ENCODE data around the gene SMOC2.
"Not testable (repeated sequence)": the region's sequence is repeated elsewhere in the genome, so short reads cannot be mapped to it uniquely, and the experiment has no call there.

Gene SMOC2

DNA sequence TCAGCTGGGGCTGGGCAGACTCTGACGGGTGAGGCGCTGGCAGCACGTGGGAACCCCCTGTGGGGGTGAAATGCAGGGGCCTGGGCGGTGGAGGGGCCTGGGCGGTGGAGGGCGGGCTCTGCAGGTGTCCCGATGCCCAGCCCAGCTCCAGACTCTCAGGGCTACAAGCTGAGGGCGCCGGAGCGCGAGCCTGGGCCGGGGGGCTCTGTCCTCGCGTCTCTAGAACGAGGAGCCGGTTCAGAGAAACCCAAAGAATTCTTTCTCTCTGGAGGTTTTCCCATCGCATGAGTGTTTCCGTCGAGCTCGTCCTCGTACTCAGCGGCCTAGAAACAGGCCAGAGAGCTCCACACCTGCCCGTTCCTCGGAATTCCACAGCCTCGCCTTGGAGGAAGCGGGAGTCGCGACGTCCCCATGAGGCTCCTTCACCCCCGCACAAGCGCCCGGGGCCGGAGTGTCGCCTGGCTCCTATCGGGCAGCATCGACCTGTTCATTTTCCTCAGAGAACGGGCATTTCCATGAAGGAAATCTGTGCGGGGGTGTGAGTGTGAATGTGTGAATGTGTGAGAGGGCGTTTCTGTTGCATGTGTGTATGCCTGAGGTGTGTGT lies 76.9 kb downstream of the SMOC2 start:
- no peak for DNase-seq (ENCODE audit: low read depth in 2 of 2)

DNA sequence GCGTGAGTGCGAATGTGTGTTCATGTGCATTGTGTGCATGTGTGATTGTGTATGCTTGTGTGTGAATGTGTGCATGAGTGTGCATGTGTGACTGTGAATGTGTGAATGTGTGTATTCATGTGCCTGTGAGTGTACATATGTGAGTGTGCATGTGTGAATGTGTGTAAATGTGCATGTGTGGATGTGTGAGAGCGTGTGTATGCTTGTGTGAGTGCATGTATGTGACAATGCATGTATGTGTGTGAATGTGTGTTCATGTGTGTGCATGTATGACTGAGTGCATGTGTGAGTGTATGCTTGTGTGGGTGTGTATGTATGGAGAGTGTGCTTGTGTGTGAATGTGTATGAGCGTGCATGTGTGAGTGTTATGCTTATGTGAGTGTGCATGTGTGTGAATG lies 77.4 kb downstream of the SMOC2 start:
- DNase-seq (ENCODE audit: low read depth in 2 of 2): no peak

DNA sequence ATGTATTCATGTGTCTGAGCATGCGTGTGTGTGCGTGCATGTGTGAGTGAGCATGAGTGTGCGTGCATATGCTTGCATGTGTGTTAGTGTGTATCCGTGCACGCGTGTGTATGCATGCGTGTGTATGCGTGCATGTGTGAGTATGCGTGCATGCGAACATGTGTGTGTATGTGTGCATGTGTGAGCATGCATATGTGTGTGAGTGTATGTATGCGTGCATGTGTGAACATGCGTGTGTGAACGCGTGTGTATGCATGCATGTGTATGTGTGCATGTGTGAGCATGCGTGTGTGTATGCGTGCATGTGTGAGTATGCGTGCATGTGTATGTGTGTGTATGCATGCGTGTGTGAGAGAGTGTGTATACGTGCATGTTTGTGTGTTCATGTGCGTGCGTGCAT lies 77.9 kb downstream of the SMOC2 start:
- no peak for DNase-seq (ENCODE audit: low read depth in 2 of 2)

DNA sequence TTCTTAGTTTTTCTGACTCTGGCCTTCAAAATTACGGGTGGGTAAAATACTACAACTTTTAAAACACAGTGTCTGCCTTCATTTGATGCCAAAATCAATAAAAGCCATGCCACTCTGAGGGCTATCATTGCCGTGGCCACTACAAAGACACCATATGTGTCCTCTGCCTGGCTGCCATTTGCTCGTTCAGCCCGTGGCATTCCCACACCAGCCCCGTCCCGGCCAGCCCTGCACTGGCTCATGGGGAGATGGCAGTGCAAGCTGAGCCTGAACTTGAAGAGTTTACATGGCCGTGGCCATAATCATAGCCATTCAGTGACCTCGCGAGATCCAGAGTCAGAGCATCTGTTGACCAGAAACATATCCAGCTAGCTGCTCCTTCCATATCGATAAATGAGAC lies 79.2 kb downstream of the SMOC2 start:
- DNase-seq (ENCODE audit: low read depth in 2 of 2): no peak

DNA sequence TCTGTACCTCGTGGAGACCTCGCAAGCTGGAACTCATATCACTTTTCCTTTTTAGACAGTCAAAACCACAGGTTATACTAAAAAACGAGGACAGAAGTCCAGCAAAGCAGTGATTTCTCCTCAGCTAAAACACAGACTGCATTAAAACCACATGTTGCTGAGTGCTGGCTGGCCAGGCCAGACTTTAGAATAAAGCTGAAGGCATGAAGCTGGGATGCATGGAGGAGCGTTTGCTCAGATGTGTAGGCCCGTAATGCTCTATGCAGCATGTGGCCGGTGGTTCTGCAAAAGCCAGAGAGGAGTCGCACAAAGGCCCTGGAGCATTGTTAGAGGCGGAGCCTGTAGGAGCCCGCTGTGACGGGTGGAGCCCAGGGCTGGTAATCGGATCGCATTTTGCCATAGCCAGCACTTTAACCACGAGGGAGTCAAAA lies 83.6 kb downstream of the SMOC2 start:
- no peak for DNase-seq (ENCODE audit: low read depth in 2 of 2)

DNA sequence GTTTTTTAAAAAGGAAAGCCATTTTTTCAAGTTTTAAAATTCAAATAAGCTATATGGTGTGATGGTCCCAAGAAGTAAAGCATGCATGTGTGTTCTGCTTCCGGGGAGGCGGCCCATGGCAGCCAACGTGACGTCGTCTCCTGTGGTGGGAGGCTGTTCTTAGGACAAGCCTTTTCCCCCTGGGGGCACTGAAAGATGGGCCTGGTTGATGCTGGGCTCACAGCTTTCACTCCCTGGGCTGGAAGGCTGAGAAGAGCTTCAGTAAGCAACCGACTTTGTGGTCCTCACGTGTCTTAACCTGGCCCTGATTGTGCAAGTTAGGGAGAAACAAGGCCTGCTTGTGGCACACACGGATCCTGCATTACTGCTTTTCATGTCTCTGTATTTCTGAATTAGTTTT lies 84.1 kb downstream of the SMOC2 start:
- DNase-seq (ENCODE audit: low read depth in 2 of 2): no peak

DNA sequence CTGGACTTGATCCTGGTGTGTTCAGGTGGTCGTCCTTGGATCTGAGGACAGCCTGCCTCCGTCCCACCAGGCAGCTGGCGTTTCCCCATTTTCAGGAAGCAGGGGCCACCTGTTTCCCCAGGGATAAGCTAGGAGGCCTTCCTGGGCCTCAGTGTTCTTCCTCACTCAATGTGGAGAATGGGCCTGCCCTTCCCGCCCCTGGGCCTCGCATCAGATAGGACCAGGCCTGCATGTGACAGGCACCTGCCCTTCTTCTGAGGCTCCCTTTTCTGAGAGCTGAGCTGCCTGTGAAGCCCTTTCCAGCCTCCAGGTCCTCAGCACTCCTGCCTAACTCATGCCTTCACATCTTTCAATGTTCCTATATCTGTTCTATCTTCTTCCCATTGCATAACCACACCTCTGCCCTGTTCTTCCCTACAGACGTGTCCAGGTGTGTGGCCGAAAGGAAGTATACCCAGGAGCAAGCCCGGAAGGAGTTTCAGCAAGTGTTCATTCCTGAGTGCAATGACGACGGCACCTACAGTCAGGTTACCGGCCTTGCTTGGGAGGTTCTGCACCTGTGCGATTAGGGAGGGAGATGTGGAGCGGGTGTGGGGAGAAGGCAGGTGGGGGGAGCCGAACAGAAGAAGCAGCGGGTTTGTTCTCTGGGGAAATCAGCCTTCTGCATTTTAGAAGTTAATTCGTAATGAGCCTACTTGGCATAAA lies 85.1 kb downstream of the SMOC2 start:
- DNase-seq (ENCODE audit: low read depth in 2 of 2): no peak

DNA sequence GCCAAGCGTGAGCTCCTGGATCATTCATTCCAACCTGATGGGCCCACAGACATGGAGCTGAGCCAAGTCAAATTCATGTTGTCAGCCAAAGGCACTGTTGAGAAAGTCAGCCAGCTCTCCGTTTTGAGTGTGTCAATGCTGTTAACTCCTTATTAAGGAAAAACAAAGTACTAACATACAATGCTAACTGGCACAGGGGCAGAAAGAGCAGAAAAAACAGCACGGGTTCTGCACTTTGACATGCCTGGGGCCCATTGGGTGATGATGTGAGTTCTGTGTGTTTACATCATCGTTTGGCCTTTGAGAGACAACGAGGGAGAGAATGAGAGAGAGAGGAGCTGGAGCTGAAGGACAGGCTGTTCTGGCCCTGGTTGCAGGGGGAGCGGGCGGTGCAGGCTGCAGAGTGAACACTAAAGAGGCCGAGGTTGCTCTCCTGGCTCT lies 85.9 kb downstream of the SMOC2 start:
- no peak for DNase-seq (ENCODE audit: low read depth in 2 of 2)

DNA sequence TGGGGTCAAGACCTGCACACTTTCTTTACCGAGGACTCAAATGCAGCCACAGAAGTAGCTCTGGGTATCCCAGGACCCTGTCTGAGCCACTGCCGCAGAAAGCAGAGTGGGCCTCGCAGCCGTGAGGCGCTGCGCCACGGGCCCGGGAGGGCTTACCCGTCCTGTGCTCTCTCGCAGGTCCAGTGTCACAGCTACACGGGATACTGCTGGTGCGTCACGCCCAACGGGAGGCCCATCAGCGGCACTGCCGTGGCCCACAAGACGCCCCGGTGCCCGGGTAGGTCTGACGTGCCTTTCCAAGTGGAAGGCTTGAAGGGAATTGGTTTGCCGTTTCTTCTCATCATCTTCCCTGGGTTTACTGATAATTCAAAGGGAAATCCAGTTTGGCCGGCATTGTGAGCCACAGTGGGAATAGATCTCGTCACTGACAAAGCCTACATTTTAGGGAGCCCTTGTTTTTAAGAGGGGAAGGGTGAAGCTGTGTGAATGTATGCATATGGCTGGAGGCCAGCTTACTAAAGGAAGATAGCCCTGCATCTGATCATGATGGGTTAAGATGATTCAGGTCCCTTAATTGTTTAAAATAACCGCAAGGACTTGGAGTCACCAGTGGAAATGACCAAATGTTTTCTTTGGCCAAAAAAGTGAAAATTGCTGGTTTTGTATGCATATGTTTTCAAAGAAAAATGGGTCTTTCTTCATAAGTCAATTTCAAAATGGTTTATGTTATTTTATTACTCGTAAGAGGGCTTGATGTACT lies 86.6 kb downstream of the SMOC2 start:
- DNase-seq (ENCODE audit: low read depth in 2 of 2): no peak

DNA sequence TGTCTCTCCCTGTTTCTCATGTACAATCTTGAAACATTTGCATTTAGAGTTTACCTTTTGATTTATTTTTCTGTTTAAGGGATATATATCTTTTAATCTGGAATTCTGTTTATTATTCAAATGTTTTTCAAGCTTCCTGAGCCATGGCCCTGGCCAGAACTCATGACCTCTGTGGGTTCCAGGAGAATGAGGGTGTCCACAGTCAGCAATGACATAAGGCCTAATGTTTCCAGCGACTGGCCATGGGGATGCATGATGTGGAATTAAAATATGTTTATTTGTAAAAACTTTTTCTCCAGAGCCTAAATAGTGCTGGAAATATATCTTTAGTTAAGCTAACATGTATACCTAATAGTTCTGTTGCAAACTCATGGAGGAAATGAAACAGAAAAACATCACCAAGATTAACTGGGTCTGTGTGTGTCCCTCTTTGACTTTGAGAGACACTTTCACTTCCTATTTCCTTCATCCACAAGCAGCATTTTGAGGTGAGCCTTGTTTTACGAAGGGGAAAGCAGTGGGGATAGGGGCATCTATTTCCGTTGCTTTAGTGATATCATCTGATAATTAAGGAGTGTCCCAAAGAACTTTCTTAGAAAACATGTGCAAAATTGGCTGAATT lies 87.6 kb downstream of the SMOC2 start:
- DNase-seq (ENCODE audit: low read depth in 2 of 2): no peak

DNA sequence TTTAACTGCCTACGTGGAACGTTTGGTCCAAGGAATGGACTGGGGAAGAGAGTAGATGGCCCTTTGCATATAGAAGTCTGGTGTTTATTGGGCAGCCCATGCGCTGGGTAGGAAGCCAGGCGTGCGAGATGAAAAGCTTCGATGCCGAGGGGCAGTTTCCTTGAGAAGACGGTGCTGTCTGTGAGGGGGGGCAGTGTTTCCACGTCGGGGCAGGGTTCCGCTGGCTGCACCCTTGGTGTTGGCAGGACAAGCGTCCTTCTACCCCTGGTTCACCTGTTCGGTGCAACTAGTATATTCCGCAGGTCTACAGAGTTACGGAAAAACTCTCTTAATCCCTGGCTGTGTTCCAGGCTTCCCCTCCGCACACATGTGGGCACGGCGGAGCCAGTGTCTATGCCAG lies 88.2 kb downstream of the SMOC2 start:
- DNase-seq (ENCODE audit: low read depth in 2 of 2): no peak

DNA sequence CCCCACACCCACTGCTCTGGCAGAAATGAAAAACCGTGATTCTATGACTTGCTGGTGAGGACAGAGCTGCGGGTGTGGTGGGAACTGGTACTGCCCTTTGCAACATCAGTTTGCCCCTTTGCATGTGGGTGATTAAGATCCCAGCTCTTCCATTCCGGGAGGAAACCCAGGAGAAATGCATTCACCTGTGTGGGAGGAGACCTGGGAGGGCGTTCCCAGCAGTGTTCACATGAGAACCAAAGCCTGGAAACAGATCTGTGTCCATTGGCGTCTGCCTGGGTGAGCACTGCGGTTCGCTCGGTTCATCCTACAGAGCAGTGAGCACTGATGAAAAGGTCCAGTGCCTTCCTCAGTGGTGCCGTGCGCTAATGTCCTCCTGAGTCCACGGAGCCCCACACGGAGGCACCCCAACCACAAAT lies 89.7 kb downstream of the SMOC2 start:
- DNase-seq (ENCODE audit: low read depth in 2 of 2): no peak

DNA sequence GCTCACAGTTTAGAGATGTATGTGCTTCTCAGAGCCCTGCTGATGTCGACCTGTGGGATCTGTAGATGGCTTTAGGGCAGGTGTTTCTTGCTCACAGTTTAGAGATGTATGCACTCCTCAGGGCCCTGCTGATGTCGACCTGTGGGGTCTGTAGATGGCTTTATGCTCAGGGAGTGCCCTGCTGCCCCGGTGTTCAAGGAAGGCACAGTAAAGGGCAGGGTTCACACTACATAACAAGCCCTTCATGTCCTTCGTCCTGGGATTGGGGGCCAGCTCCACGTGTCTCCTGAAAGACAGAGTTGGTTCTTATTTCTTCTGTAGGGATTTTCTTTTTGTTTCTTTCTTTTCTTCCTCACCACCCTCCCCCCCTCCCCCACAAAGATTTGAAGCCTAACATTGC lies 91.1 kb downstream of the SMOC2 start:
- no peak for DNase-seq (ENCODE audit: low read depth in 2 of 2)

DNA sequence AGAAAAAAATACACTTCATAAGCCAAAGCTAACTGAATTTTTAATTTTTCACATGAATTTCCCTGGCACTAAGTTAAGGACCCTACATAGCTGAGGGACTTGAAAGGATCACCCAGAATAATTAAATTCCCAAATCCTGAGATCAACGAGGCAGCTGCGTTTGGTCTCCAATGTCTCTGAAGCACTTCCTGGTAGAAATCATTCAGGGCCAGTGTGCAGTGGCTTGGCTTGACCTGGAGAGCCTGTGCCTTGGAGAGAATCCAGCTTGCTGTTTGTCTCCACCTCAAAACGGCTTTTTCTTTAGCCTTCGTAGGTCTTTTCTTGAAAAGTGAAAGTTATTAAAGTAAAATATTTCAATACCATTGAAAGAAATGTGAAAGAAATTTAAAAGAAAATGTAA lies 92.4 kb downstream of the SMOC2 start:
- no peak for DNase-seq (ENCODE audit: low read depth in 2 of 2)

DNA sequence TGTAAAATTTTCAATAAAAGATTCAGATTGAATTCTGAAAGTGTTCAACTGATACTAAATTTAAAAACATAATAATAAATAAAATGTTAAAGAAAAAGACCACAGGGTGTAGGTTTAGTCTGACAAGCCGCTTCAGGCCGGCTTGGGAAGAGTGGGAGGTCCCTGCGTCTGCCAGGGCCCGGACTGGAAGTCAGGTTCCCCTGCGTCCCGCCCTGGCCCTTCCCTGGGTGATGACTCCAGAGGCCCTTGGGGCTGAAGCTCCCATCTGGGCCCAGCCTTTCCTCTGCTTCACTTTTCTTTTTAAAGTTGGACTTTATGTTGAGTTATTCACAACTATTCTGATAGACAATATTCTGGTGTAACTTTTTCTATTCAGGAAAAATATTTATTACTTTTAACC lies 93.3 kb downstream of the SMOC2 start:
- DNase-seq (ENCODE audit: low read depth in 2 of 2): no peak

DNA sequence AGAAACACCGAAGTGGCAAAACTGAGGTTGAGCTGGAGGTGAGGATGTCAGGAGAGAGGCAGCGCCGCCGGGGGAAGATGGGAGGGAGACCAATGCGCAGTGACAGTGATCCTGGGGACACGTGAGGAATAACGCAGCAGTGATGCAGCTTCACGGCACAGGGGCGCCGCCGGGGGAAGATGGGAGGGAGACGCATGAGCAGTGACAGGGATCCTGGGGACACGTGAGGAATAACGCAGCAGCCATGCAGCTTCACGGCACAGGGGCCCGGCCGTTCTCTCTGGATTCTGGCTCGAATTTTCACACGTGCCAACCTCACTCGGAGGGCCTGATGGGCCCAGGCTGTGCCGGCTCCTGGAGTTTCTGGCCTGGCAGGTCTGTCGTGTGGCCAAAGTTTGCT lies 94.7 kb downstream of the SMOC2 start:
- DNase-seq (ENCODE audit: low read depth in 2 of 2): no peak

DNA sequence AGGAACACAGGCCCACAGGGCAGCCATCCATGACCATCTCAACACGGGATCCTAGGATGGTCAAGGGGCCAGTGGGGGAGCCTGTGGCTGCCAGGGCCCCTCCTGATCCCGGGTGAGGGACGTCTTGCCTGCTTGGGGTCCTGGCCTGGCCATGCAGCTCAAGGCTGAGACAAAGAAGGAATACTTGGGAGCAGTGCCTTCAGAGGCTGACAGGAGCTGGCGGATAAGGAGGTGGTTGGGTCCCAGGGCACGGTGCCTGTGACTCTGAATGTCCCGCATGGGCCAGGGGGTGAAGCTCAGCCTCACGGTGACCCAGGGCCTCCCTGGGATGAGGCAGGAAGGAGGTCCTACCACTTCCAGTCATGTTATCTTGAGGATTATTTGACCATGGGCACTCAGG lies 95.2 kb downstream of the SMOC2 start:
- DNase-seq (ENCODE audit: low read depth in 2 of 2): no peak

DNA sequence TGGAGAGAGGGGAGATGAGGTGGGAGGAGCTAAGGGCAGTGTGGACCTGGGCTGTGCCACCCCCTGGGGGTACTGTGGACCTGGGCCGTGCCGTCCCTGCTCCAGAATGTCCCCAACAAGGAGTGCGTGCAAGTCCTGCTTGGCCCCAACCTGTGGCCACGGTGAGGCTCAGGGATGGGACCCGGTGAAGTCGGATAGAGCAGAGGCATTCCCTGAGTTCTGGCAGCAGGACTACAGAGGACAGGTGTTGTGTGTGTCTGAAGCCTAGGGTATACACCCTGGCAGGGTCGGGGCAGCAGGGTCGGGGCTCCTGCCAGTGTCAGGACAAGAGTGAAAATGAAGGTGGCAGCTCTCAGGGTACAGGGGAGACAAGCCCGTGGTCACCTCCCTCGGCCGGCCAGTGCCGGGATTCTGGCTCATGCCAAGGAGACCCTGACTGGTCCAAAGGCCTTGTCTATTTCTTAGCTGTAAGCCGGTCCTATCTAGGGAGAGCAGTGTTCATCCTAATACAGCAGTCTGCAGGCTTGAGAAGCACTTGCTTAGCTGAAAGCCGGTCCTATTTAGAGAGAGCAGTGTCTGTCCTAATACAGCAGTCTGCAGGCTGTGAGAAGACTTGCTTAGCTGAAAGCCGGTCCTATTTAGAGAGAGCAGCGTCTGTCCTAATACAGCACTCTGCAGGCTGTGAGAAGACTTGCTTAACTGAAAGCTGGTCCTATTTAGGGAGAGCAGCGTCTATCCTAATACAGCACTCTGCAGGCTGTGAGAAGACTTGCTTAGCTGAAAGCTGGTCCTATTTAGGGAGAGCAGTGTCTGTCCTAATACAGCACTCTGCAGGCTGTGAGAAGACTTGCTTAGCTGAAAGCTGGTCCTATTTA lies 95.9 kb downstream of the SMOC2 start:
- DNase-seq (ENCODE audit: low read depth in 2 of 2): no peak

DNA sequence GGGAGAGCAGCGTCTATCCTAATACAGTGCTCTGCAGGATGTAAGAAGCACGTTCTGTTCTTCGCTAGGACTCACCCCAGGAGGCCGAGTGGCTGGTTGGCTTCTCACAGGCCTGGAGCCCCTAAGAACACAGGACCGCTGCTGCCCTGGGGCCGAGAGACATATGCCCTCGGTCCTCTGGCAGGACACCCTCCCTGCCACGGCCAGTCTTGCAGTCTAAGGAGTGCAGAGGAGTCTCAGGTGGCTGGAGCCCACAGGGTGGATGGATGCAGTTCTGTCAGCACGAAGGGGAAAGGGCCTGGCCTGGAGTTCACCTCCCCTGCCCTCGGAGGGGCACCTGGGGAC lies 96.5 kb downstream of the SMOC2 start:
- no peak for DNase-seq (ENCODE audit: low read depth in 2 of 2)

DNA sequence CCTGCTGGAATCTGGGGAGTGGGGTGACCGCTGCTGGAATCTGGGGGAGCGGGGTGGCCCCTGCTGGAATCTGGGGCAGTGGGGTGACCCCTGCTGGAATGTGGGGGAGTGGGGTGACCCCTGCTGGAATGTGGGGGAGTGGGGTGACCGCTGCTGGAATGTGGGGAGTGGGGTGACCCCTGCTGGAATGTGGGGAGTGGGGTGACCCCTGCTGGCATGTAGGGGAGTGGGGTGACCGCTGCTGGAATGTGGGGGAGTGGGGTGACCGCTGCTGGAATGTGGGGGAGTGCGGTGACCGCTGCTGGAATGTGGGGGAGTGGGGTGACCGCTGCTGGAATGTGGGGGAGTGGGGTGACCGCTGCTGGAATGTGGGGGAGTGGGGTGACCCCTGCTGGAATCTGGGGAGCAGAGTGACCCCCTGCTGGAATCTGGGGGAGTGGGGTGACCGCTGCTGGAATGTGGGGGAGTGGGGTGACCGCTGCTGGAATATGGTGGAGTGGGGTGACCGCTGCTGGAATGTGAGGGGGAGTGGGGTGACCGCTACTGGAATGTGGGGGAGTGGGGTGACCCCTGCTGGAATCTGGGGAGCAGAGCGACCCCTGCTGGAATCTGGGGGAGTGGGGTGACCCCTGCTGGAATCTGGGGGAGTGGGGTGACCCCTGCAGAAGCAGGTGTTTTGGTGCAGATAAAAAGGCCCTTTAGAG lies 97.4 kb downstream of the SMOC2 start:
- DNase-seq (ENCODE audit: low read depth in 2 of 2): not testable (repeated sequence)

Measured in stimulated activated CD8-positive, alpha-beta memory T cell treated with anti-CD3 and anti-CD28 coated beads, Interleukin-7, amount 100 ng/mL, for 1 hour (primary cell).